ENCODE data around the gene KRT15.

The KRT15 gene

GRCh38 chr17:41476866-41477815 is 41.5 kb downstream of the KRT15 start:
- DNase-seq, result no peak

GRCh38 chr17:41475421-41475820 is 43.3 kb downstream of the KRT15 start:
- DNase-seq, result no peak

DNA sequence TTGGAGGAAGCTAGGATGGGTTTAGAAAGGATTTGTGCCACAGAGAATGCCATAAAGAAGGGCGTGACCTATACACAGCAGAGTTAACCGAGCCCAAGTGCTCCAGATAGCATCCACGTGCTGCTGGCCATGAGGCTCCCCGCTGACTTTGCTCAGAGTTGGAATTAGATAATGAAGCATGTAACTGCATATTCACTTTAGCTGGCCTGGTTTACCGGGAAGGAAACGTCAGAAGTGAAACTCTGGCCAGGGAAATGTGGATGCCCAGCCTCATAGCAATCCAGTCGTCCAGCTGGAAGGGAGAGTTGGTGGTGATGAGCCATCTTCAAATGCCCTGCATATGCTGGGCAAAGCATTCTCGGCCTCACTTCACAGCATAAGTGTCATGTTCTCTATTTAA is 43.8 kb downstream of the KRT15 start:
- no peak for DNase-seq

DNA sequence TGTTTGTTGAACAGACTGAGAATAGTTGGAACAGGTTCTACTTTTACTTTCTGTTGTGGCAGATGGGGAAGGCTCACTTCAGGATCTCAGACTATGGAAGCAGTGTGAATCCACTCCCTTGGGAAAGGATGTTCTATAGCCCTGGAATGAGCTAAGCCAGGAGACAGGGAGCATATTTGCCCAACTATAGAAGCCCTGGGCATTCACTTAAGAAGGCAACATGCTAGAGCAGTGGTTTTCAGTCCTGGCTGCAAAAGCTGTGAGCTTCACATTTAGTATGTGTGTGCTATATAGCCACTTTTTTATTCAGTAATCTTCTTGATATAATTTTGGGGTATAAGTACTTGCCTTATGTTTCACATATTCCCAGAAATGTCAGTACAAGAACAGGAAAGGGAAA is 50.3 kb downstream of the KRT15 start:
- no peak for DNase-seq

DNA sequence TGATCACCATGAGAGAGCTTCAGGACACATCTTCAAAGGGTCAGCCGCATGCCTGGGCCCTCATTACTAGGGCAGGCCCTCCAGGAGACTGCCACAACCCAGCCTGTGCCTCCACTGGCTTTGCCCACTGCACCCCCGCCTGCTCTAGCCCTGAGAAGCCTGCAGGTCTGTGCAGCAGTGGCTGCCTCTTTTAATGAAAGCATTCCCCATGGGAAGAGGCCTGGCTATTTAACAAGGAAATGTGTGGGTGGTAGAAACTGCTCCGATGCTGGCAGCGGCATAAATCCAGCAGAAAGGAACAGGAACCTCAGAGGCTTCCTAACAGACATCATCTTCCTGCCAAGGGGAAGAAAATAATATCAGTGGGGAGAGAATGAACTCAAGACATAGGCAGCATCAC is 51.1 kb downstream of the KRT15 start:
- no peak for DNase-seq

GRCh38 chr17:41466988-41467387 is 51.7 kb downstream of the KRT15 start, which contains the start of gene KRT32:
KRT32 (minus strand) TSS chr17:41467386; CDS start chr17:41467325, 61 bp downstream.
- DNase-seq, result no peak

DNA sequence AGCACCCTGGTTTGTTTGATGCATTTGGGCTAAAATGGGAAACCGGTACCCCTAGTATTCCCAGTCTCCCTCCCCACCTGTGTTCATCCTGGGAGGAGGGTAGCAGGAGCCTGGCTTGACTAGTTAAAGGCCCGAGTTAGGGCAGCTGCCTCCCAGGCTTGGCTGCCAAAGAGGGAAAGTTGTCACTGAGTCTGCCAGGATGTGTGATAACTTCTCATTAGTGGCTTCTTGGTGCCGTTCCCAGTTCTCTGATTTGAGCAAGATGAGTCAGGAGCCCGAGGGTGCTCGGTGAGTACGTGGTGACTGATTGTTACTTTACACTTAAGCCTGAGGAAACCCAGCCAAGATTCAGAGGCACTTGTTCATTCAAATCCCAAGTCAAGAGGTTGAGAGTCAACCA is 54.0 kb downstream of the KRT15 start:
- DNase-seq, result no peak

DNA sequence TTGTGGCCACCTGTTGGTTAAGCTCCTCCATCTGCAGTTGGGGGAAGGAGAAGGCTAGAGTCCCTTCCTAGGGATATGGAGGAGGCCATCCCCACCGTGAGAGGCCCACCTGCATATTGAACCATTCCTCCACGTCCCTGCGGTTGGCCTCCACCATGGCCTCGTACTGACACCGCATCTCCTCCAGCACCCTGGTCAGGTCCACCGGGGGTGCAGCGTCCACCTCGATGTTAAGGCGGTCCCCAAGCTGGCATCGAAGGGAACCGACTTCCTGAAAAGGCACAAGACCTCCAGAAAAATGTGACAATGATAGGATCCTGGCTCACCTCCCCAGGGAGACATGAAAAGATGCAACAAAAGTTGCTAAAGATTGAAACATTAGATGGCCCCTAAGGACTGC is 54.5 kb downstream of the KRT15 start:
- DNase-seq, result no peak

GRCh38 chr17:41463746-41464145 is 54.9 kb downstream of the KRT15 start:
- no peak for DNase-seq
